GM18511 (cell line): Measurements from ENCODE around the gene IQSEC1.

Source experiments
- ATAC-seq: cut with Tn5 transposase; IDR thresholded peaks from one replicate; pipeline ENCODE4 v1.9.1; 2021; ENCODE audit warnings: mild to moderate bottlenecking, moderate library complexity; ENCODE audit not compliant: unreplicated experiment

Gene IQSEC1

GRCh38 chr3:12902181-12902999 lies 170.8 kb downstream of the IQSEC1 start:
- ATAC-seq: no peak

GRCh38 chr3:12901623-12902045 lies 171.6 kb downstream of the IQSEC1 start:
- no peak for ATAC-seq

DNA sequence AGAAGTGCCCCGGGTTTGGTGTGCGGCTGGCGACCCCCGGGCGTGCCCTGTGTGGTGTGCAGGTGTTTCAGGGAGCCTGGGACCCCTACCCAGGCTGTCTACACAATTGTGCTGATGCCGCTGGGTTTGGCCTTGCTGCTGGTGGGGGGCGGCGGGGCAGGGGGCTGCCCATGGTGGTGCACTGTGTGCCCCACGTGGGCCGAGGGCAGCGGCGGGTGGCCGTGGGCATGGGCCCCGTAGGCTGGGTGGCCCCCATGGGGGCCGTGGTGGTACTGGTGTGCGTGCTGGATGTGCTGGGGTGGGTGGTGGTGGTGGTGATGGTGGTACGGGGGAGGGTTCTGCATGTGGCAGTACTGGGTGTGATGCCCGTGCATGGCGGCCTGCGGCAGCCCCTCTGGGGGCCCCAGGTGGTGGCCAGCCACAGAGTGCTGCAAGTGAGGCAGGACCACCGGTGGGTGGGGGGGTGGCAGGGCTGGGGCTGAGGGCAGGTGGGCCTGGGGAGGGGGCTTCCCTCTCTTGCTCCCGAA lies 172.3 kb downstream of the IQSEC1 start:
- ATAC-seq: no peak

GRCh38 chr3:12898965-12899755 lies 174.1 kb downstream of the IQSEC1 start:
- ATAC-seq: no peak

DNA sequence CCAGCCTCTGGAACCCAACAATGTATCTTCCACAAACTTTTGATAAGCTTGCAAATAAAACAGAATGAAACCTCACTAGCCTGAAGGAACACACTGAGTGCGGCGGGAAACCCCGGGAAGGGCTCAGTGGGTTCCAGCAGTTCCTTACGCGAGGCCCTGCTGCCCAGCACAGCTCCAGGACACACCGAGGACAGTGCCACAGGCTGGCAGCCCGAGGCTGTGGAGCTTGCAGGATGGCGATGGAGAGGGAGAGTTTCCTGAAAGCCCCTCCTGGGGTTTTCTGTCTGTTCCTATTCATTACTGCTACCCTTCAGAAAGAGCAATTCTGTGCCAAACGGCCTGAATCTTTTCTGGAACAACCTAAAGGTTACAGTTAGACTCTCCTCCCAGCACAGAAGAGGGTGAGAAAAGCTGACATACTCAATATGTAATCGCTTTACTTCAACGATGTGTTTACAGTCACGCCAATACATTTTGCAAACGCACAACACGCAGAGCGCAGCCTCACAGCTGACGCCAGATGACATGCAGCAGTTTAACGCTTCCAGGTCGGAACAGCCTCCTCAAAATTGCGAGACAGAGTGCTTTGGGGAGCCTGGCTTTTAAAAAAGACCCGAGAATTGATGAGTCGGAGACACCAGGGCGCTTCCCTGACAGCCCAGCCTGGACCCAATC lies 174.8 kb downstream of the IQSEC1 start:
- ATAC-seq: no peak

DNA sequence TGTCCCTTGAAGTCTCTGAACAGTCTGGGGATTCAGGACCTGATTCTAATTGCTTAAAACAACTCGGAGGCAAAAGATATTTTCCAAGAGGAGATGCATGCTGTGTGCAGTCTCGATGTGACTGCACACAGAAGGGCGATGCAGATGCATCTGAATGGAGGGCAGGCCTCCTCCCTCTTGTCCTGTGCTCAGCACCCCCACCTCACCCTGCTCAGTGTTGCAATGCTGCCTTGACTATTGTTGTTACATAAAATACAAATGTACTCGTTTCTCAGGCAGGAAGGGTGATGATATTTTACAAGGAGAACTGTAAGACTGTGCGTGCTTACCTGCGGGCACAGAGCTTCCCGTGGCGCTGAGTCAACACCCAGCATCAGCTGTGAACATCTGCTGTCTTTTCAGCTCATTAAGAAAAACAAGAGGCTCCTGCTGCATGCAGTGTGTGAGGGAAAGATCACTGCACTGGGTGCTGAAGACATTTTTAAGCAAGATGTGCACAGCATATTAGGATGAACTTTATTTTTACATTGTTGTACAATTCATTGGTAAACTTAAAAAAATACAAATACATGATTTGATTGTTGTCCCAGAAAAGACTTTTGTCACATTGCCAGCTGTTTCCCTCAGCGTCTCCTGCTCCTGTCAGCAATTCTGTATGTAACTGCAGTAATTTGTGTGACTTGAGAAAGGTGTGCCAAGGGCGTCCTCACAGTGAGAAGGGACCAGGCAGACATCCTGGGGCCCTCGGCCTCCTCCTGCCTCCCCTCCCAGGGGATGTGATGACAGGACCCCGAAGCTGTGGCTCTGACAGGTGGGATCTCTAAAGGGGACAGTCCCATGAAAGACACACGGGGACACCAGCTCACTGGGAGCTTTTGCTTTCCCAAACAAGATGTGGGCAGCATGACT lies 175.6 kb downstream of the IQSEC1 start:
- no peak for ATAC-seq

GRCh38 chr3:12896063-12896985 lies 176.9 kb downstream of the IQSEC1 start:
- ATAC-seq: no peak

GRCh38 chr3:12895391-12896062 lies 177.7 kb downstream of the IQSEC1 start:
- ATAC-seq: no peak

DNA sequence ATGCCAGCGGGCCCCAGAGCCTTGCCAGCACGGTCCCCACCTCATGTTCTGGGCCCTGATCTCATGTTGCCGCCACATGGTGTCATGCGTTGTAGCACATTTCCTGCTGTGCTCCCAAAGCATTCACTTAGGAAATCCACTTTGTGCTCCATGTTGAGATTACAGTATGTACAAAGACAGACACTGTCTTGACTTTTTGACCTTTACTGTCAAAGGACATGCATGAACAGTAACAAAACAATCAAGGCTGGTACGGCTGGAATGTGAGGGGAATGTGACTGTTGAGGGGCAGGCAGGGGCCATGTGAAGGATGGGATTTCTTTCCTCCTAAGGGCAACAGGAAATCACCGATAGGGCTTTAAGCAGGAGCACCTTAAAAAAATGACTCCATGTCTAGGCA lies 178.6 kb downstream of the IQSEC1 start:
- ATAC-seq: no peak

DNA sequence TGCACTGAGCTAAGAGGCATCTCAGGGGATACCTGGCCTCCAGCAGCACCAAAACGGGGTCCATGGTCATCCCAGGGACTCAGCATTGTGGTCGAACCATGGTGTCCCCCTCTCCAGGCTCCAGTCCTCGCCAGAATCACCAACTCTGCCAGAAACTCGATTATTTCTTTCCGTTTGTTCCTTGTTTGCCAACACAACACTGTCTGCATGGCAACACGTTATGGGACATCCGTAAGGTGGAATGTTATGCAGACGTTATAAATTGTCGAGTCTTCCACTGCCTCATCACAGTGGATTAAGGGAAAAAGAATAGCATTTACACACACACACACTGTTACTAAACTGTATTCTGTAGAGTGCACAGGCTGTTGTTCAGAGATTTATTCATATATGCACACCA lies 179.4 kb downstream of the IQSEC1 start:
- no peak for ATAC-seq

- no peak for ATAC-seq
These were observed 180.0 kb downstream of the IQSEC1 start for GRCh38 chr3:12893247-12893646.

DNA sequence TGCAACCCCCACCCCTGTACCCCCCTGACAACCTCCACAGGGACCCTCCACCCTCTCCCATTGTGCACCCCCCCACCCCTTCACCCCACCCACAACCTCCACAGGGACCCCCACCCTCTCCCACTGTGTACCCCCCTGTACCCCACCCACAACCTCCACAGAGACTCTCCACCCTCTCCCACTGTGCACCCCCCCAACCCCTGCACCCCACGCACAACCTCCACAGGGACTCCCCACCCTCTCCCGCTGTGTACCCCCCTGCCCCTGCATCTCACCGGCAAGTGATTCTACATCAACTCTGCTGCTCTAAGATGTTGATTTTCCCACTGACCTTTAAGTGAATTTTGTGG lies 180.4 kb downstream of the IQSEC1 start:
- ATAC-seq: no peak

- ATAC-seq: no peak
These were observed 181.0 kb downstream of the IQSEC1 start for GRCh38 chr3:12891985-12892839.

DNA sequence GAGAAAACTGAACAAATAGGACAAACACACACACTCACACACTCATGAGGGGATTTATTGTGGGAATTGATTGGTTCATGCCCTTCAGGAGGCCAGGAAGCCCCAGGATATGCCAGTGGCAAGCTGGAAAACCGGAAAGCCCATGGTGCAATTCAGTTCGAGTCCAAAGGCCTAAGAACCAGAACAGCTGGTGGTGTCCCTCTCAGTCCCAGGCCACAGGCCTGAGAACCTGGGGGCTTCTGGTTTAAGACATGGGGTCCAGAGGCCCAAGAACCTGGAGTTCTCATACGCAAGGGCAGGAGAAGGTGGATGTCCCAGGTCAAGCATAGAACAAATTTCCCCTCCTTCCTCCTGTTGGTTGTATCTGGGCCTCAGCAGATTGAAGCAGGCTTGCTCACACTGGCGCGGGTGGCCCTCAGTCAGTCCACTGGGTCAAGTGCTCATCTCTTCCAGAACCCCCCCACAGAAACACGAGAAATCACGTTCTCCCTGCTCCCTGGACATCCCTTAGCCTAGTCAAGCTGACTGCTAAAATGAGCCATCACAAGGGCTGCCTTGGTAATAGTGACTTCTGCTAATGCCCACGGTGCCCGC lies 181.7 kb downstream of the IQSEC1 start:
- ATAC-seq: no peak

- ATAC-seq: no peak
These were observed 182.4 kb downstream of the IQSEC1 start for GRCh38 chr3:12890610-12891390.

GRCh38 chr3:12886736-12887135 lies 186.5 kb downstream of the IQSEC1 start:
- no peak for ATAC-seq
